GM19372 (cell line): ENCODE measurements around the gene TENM4.
A peak's percentile ranks its signal among the peaks of the same experiment; 100 is the strongest.

Source experiments
- ATAC-seq: cut with Tn5 transposase; IDR thresholded peaks from one replicate; pipeline ENCODE4 v1.9.1; 2021; ENCODE audit warnings: mild to moderate bottlenecking, low read depth, moderate library complexity; ENCODE audit not compliant: unreplicated experiment

The TENM4 gene

DNA sequence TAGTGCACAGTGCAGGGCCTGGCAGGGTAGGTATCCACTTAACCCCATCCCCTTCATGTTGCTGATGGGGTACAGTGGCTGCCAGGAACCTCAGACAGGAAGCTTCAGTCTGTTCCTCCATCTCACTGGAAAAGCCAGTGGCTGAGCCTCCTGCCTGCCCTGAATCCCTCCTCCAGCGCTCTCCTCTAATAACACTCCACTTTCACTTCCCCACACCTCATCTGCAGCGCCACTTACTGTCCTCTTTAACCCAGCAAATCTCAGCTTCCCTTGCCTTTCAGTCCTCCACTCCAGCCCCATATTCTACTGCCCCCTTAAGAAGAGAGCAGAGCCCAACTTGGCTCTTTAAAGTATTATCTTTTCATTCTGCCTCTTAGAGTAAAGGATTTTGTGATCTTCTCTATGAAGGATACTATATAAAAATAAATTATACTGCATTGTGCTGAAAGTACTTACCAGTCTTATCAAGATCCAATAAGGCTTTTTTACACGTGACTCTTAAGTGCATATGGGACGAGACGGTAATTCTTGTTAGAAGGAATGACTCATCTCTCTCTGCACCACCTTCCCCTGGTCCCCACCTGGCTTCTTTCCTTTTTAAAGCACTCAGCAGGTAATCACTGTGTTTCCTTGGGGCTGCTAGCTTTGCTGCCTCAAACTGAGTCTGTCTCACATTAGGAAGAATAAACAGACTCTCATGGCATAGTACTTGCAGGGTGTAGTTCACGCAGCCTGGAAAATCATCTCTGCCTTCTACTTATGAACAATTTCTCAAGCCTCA is 628.1 kb downstream of the TENM4 start:
- no peak for ATAC-seq

DNA sequence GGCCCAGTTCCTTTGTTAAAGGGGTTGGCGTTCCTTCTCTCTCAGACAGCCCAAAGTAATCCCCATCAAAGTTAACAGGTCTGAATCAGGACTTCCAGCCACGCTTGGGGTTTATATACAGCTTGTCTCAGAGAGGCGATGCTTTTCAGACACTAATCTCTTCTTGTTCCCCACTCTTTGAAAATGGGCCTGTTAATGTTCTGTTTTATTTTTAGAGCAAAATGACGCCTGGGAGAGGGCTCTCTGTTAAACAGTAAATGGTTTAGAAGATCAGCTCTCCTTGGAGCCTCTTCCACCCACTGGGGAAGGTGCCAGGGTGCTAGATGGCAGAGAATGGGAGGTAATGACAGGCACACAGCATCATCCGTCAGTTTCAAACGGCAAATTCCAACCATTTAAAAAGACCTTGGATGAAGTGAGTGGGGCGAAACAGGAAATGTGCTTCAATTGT is 630.2 kb downstream of the TENM4 start:
- ATAC-seq, result no peak

DNA sequence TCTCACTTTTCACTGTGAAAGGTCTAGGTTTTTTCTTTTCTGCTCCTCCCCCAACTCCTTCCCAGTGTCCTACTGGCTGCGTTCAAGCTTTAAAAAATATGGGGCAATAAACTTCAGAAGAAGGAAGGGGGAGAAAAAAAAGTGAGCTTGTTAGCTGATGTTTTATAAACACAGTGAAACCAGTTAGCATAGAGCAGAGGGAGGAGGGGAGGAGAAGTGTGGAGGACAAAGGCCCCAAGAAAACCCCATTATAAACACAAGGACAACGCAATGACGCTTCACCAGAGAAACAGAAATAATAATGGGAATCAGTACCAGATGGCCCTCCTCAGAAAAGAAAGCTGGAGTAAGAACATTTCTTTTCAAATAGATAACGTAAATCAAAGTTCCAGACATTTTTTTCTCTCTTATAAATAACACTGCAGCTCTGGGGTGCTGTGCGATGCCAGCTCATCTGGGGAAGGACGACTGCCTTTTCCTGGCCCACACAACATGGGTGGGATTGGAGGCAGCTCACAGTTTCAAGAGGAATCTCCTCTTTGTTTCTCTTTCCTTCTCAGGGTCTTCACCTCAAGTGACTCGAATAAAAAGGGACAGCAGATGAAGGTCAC is 630.8 kb downstream of the TENM4 start:
- no peak for ATAC-seq

DNA sequence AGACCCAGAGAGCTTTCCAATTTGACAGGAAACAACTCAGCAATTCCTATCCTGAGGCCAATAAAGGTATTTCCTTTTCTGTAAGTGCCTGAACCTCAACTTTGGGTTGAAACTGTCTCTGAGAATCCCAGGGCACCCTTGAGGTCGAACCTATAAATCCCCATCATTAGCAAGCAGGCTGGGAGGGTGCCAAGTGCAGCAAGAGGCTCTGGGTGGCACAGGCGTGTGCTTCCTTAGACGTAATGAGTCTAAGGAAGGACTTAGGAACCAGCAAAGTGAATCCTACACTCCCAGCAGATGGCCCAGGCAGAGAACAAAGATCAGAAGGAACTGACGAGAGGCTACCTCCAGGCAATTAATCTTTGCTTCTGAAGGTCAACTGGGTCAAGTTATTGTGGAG is 631.9 kb downstream of the TENM4 start:
- ATAC-seq, result no peak

DNA sequence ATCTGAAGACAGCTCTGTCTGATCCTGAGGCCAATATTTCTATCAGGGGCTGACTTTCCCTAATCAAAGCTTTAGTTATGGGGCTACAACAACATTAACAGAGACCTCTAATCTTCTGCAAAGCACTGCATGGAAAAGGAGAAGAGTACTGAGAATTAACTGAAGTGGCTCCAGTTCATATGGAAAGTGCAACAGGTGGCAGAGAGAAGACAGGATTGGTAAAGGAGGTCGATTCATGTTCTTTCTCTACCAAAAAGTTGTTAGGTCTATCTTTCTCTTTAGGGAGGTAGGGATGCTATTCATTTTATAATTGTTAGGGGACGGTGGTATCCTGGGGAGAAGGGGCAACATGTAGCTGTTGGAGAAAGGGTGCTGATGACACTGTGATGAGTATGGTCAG is 633.5 kb downstream of the TENM4 start:
- no peak for ATAC-seq

DNA sequence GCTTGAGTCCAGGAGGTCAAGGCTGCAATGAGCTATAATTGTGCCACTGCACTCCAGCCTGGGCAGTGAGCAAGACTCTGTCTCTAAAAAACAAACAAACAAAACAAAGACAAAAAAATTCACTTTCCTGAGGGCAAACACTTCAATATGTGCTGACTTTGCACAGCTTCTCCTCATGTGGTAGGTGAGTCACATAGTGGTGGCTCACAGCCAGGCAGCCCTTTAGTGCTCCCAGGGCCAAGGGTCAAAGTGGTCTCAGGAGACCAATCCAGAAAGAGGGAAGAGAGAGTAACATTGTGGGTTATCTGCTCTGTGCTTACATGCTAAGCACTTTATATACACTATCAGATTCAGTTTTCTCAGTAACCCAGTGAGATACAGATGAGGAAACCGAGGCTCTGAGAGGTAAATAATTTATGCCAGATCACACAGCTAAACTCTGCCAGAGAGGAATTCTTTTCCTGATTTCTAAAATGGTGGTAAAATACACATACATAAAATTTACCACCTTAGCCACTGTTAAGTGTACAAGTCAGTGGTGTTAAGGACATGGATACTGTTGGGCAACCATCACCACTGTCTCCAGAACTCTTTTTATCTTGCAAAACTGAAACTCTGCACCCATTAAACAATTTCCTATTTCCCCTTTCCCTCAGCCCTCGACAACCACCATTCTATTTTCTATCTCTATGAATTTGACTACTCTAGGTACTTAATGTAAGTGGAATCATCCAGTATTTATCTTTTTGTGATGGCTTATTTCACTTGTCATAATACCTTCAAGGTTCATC is 634.4 kb downstream of the TENM4 start:
- ATAC-seq, result no peak

DNA sequence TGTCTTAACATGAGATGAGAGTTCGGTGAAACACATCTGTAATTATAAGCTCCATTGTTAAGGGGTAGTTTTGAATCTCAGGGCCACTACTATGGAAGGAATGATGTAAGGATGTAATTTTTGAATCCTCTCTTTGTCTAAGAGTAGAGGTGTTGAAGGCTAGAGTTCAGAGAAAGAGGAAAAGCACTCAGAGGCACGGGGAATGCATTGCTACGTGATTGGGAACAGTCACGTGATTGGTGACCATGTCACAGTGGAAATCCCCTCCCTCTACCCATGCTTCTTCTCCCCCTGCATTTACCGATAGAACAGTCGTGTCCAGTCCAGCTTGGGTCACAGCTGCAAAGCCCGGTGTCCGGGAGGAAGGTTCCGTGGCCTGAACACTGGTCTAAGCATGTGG is 635.8 kb downstream of the TENM4 start:
- ATAC-seq, result no peak

DNA sequence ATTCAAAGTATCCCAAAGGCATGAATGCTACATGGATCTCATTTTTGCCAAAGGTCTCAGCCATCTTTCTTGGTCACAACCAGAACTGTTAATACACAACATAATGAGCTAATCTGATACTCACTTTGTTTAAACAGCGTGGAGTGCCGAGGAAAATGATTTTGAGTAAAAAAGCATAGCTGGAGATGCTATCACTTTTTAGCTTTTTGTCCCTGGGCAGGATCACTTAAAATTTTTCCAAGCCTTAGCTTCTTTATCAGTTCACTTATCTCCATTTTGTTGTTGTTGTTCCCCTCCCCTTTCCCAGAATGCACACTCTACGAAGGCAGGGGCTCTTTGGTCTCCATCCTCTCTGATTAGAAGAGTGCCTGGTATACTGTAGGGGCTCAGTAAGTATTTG is 636.8 kb downstream of the TENM4 start:
- ATAC-seq, result no peak

DNA sequence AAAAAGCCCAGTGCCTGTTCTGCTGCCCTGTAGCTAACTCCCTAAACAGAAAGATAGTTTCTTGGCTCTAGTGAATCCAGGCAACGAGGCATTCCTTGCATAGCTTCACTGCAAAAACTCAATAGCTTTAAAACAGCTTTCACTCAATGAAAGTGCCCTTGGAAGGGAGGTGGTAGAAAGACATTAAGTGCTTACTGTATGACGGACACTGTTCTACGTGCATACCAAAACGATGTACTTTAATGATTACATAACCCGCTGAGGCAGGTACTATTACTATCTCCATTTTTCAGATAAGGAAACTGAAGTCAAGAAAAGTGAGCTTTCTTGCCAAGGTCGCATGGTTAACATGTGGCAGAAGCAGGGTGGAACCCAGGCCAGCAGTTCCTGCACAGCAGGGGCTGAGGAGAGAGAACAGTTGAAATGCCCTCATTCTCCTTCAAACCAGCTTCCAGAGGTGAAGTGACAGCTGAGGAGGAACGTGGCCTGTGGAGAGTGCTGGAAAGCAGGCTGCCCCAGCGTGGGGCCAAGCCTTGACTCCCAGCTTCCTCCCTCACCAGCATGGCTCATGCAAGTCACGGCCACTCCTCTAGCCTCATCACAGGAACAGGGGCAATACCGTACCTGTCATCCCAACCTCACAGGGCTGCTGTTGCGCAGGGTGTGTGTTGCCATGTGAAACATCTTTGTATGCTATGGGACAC is 638.6 kb downstream of the TENM4 start:
- ATAC-seq, result no peak

DNA sequence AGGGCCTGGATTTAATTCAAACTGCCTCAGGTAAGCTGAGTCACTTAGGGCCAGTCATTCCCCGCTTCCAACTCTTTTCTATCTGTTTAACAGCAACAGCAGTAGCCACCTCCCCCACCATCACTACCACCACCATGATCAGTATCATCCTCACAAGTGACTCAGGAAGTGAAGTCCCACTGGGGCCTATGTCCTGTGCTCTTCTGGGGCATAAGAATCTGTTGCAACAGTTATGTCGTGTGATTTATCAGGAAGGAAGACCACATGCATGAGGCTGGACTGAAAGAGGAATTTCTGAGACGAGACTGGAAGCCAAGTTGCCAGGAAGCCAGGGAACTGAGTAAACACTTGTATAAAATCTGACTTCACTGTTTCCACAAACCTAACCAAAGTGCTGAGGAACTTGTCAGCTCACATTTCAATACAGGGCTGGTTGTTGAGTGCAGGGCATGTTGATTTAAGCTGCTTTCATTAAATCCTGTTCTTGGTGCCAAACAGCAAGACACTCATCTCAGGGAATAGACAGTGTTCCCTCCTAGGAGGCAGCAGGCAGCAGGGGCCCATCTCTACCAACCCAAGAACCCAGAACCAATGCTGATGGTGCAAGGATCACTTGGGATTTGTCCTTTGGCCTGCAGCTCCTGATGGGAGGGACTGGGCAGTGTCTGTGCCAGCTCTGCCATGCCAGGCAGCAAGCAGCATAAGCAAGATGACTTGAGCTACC is 639.5 kb downstream of the TENM4 start:
- no peak for ATAC-seq

DNA sequence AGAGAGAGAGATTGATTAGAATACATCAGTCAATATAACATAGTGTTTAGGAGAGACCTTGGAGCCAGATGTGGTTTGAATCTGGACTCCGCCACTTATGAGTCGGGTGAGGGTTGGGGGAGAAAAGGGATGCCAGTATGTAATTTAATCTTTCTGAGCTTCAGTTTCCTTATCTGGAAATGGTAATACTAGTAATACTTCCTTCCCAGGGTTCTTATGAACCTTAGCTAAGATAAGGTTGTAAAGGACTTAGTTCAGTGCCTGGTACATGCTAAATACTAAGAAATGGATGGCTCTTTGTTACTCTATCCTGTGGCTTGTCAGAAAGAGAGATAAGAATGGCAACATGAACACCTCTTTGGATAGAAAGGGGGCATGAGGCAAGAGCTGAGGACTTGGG is 640.1 kb downstream of the TENM4 start:
- ATAC-seq, result no peak

DNA sequence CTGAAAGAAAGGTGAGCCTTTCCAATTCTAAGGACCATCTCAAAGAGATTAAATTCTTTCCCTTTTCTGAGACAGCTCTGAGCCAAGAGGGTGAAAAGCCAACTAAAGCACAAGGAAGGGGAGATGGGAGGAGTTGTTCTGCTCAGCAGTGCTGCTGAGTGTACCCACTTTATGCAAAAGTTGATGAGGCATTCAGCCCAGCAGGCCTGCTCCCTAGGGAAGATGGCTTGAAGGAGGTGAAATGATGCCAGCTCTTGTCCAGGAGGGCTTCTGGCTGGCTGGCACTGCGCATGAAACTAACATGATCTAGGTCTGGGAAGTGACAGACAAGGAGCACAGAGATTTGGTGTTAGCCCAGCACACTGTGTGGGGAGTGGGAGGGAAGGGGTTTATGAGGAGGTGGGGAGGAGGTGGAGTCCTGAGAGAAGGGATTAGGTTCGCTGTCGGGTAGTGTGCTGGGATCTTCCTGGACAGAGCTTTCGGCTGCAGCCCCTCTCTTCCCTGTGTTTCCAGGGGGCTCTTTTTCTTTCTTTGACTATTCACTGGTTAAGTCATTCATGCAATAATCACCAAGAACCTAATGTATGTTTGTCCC is 640.6 kb downstream of the TENM4 start:
- ATAC-seq, result no peak

DNA sequence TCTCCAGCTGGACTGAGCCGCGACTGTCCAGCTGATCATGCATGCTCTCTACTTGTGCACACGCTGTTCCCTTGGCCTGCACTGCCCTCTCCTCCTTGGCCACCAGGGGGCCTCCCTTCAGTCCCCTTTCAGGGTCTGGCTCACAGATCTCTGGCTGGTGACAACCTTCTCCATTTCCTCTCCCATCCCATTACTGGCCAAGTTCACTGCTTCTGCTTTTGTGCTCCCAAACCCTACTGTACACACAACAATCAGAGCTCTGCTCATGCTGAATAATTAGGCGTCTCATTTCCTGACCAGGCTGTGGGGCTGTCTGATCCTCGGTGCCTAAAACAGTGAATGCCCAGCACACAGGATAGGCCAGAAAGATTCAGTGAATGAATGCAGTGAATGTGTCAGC is 642.2 kb downstream of the TENM4 start:
- ATAC-seq, result peak; percentile 85

DNA sequence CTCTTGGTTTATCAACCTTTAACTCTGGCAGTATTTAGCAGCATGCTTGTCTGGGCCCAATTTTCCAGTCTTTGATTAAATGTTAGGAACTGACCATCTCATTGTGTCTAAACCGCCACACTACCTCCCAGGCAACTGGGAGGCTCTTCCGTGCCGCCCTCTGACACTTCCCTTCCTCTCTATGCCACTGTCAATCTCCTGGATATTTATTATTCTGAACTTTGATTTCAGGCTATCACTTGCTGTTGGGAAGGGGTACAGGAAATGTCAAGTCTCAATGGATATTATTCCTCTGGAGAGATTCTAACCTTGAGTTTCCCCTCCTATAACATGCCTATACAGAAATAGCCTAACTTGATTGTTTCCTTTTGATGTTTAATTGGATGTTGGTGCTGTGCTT is 643.3 kb downstream of the TENM4 start:
- no peak for ATAC-seq

DNA sequence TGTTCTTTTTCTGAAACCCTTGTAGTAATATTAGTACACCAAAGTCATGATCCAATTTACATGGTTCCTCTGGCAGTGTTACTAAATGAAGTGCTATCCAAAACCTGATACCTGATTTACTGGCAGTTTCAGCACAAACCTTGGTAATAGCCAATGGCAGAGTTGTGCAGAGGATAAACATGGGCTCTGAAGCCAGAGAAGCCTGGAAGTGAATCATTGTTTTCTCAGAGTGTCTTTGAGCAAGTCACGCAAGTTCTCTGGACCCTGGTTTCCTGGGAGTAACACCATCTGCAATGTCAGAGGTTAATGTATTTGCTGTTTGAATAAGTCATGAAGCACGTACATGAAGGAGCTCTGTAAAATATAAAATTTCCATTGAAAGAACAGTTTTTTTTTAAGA is 643.9 kb downstream of the TENM4 start:
- no peak for ATAC-seq

DNA sequence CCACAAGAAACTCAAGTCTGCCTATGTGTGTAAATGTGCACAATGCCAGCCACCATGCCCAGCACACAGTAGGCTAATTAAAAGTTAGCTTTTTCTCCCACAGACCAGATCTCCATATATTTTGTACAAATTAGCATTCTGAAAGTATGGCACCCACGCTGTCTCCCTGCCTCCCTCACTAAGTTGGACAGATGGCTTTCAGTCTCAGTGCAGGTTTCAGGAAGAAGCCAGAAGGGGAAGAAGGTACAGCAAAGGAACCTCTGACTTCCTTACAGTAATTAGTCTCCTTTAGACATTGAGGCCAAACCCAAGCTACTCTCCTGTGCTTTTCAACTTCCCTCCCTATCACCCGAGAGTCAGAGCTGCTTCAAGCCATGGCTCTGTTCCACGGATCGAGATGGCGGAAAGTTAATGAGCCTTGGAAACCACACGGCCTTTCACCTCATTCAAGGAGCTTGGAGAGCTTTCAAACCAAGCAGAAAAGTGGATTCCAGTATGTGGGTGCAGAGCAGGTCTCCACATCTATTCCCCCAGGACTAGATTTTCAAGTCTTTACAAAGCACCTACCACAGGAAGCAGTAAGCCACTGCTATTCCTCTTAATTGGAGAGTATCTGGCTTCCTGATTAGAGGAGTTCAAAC is 645.1 kb downstream of the TENM4 start:
- ATAC-seq, result no peak

DNA sequence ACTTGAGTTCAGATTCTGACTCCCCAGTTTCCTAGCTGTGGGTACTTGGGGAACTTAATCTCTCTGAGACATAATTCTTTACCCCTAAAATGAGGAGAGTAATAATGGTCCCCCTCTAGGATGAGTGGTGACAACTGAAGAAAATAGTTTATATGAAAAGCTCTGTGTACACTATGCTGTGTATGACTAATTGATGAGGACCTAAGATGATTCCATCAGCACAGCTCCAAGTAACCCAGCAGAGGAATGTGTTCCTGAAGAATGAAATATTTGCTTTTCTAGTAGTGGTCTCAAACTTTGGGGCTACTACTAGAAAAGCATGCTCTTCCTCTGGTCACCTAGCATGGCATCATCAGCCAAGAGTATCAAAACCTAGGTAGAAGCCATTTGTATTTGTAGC is 648.9 kb downstream of the TENM4 start:
- ATAC-seq, result no peak

DNA sequence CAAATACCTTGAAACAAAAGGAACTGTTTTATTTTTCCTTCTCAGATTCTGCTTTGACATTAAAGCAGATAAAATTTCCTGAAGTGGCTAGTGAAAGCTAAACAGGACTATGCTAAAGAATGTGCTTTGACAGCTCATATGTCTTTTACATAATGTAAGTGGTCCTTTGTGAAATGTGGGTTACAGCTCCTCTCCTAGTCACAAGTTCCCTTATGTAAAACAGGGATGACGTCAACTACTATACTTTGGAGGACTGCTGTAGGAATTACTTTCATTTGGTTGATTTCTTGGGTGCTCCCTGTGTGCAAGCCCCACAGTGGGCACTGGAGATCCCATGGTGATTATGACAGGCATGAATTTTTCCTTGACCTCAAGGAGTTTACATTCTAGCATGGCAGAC is 649.6 kb downstream of the TENM4 start:
- no peak for ATAC-seq

DNA sequence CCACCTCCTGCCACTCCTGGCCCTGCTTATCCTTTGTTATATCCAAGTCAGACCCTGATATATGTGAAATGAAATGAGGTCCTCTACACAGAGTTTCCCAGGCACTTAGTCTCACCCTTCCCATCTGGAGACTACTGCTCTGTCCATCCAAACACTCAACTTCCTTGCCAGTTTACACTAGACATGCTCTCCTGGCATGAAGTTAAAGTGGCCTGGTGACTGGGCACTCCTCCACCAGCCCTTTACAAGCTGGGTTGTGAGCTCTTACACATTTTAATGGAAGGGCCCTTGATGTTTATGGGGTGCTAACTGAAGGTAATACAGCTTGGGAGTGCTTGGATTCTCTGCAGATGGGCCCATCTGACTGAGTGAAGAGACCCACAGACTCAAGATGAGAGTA is 650.0 kb downstream of the TENM4 start:
- no peak for ATAC-seq
